NCI-H748 (cell line): Measurements from ENCODE around the gene PTGR2.
"Not testable (repeated sequence)": the region's sequence is repeated elsewhere in the genome, so short reads cannot be mapped to it uniquely, and the experiment has no call there.

Source experiments
- DNase-seq: peaks from one replicate; lab custom pipeline; 2025; ENCODE audit not compliant: unreplicated experiment; lab: John Stamatoyannopoulos, UW

Gene PTGR2

DNA sequence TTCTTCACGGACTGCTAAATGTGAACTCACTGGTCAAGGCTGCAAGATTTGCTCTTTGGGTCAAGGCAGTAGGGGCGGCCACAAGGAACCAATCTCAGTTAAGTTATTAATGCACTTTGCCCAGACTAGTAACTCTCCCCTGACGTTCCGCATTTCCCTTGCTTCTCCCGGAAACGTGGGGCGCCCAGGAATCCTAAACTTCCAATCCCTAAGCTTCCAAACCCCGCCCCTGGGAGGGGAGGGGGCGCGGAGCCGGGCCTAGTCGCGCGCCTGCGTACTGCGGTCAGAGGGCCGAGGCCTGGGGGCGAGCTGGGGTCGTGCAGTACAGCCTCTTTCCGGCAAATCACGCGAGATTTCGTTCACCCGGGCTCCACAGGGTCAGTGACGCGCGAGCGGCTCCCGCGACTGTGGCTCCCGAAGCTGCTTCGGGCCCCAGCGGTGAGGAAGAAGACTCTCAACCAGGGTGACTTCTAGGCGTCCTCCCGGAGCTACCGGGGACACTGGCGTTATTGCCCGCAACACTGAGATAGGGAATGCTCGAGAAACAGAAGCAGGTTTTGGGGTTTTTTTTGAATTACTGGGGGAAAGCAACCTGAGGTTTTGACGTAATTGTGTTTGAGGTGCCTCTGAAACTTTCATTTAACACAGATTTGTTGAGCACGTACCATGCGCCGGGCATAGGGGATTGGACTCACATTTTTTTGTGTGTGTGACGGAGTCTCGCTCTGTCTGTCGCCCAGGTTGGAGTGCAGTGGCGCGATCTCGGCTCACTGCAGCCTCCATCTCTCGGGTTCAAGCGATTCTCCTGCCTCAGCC is at the start of gene PTGR2:
Gene PTGR2, plus strand, starts transcription at position 265 of the 816 bp plus-strand sequence. CDS start 7,032 bp downstream, outside the sequence.
- DNase-seq: peak; percentile 95

DNA sequence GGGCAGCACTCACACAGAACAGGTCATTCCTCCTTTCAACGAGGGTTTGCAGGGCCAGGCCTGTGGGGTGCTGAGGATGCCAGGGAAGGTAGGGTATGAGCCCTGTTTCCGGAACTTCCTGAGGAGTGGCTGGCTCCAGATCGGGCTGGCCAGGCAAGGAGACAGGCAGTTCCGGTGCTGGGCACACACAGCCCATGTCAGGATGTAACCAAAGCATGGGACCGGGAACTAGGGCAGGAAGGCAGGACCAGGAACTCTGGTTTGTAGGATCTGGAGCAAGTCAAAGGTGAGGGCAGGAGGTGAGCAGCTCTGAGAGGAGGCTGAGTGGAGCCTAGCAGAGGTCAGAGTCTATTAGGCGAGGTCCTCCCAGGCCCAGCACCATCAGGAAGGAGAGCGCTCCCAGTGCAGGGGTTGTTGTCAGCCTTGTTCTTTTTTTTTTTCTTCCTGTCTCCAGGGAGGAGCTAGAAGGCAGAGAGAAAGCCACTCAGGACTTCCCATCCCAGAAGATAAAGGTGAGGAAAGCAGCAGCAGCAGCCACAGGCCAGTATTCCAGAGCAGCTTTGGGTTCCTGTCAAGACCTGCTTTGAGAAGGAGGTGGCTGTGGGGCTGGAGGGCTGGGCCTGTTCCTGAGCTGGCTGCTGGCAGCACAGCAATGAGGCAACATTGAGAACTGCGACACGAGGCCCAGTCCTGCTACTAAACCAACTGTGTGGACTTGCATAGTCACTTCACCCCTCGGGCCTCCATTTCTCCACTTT is 49.0 kb upstream of the PTGR2 start:
- DNase-seq: no peak

DNA sequence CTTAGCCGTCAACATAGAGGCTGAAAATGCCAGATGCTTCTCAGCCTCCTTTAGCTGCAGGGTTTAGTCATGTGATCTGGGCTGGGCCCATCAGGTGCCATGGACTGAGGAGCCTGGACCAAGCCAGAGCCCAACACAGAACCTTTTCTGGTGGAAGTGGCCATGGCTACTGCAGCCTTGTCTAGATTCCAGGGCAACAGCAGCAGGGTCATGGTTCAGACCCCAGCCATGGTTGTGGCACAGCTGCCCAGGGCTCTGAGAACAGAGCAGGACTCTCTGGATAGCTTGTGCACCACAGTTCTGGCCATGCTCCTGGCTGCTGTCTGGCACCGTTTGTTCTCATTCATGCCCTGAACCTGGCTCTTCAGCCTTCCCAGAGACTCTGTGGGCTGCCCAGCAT is 47.0 kb upstream of the PTGR2 start:
- DNase-seq: no peak

DNA sequence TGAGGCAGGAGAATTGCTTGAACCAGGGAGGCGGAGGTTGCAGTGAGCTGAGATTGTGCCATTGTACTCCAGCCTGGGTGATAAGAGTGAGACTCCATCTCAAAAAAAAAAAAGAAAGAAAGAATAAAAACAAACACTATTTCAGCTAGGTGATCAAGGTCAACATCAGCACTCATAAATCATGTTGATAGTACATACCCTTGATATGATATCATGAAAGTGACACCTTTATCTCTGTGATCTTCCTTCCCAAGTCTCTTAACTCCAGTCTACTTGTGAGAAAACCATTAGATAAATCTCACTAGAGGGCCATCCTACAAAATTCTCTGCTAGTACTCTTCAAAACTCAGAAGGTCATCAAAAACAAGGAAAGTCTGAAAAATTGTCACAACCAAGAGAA is 44.2 kb upstream of the PTGR2 start:
- DNase-seq: no peak

DNA sequence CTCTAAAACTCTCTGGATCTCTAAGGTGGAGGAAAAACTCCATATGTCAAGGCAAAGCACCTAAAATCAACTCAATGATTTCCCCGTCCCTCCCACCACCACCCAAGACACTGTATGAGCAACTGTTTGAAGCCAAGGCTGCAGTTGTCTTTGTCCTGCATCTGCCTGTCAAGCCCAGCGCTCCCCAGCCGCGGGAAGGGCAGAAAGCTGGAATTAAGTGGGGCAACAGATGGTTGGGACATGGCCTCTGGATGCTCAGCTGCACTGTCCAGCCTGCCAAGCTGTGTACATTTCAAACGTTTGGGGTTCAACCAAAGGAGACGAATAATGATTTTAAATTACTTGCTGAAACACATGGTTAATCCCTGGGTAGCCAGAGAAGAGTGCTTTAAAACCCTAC is 42.2 kb upstream of the PTGR2 start:
- no peak for DNase-seq

DNA sequence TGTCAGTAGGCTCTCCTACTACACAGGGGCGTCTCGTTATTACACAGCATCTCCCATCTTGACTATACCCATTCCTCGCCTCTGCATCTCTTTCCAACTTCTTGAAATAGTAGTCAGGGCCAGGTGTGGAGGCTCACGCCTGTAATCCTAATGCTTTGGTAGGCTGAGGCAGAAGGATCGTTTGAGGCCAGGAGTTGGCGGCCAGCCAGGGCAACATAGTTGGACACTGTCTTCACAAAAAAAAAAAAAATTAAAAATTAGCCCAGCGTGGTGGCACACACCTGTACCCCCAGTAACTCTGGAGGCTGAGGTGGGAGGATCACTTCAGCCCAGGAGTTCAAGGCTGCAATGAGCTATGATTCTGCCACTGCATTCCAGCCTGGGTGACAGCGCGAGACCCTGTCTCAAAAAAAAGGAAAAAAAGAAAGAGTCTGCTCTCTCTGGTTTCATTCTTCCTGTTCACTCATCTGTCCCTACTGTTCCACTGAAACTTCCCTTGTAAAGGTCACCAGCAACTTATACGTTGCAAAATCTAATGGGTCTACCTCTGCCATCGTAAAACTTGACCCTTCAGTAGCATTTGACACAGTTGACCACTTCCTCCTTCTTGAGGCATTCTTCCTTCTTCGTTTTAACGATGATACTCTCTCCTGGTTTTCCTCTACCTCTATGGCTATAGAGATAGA is 41.0 kb upstream of the PTGR2 start:
- no peak for DNase-seq

DNA sequence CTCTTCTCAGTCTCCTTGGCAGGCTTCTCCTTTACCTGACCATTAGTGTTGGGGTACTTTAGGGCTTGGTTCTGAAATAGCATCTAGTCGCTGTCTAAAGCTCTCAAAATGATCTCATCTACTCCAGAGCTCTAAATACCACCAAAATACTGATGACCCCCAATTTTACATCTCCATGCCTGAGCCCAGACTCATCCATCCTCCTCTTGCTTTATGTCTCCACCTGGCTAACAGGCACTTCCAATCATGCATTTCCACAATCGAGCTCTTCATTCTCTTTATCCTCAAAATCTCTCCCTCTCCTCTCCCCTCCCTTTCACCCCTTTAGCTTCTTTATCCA is 40.5 kb upstream of the PTGR2 start:
- no peak for DNase-seq

DNA sequence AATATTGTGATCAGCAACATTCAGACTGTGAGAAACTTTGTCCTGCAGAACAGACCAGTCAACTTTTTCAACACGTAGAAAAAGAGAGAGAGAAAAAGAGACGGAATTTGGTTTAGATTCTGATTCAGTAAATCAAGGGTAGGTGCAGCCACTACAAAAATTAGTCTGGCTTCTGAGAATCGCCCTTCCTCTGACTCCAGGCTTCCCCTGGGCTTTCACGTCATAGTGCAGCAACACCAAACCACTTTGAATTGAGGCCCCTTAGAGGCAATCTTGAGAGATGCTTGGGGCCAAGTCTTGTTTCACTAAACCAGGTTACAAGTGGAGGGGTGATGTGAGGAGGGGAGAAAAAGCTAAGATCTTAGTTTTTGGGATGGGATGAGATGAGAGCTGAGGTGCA is 37.5 kb upstream of the PTGR2 start:
- DNase-seq: no peak

DNA sequence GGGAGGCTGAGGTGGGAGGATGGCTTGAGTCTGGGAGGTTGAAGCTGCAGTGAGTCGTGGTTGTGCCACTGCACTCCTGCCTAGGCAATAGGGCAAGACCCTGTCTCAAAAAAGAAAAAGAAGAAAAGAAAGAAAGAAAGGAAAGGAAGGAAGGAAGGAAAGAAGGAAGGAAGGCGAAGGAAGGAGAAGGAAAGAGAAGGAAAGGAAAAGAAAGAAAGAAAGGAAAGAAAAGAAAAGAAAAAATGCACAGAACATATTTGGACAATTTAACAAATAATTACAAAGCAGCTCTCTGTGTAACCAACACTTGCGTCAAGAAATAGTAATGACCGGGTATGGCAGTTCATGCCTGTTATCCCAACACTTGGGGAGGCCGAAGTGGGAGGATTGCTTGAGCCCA is 35.8 kb upstream of the PTGR2 start:
- no peak for DNase-seq

DNA sequence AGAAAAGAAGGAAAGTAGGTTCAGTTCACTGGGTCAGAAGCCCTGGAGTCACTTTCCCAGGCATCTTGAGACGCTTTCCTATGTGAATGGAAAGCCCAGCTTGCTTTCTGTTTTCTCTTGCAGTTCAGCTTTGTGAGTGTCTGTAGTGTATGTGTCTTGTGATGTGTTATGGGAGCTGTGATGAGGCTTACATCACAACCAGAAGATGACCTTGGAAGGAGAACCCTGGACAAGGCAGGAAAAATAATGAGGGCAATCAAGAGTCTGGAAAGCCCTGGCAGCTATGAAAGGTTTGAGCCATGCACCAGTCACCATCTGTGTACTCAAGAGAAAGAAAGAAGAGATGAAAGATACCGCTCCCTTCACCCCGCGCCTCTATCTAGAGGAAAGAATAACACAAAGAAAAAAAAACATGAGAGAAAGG is 35.2 kb upstream of the PTGR2 start:
- DNase-seq: no peak

DNA sequence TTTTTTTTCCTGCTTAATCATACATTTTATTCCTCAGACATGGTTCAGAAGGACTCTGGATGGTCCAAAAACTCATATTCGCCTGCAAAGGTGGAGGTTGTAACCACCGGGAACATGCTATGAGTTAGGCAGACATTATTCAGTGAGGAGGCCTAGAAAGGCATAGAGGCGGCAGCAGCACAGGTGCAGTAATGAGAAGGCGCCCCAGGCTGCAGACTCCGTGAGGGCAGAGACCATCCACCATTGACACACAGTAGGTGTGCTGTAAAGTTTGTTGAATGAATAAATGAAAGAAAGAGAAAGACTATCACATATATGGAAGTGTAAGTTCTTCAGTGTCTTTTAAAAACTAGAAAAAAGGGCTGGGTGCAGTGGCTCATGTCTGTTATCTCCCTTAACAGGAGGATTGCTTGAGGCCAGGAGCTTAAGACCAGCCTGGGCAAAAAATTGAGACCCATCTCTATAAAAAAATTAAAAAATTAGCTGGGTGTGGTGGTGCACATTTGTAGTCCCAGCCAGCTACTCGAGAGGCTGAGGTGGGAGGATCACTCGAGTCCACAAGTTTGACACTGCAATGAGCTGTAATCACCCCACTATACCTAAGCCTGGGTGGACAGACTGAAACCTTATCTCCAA is 34.5 kb upstream of the PTGR2 start:
- DNase-seq: no peak

DNA sequence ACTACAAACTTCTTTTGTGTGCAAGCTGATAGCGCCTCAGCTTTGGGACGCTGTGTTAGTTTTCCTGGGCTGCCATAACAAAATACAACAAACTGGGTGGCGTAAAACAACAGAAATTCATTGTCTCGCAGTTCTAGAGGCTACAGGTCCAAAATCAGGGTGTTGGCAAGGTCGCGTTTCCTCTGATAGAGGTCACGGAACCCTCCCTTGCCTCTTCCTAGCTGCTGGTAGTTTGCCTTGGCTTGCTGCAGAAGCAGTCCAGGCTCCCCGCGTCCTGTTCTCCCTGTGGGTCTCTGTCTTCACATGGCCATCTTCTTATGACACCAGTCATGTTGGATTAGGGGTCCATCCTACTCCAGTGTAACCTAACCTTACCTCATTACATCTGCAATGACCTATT is 32.8 kb upstream of the PTGR2 start:
- DNase-seq: no peak

DNA sequence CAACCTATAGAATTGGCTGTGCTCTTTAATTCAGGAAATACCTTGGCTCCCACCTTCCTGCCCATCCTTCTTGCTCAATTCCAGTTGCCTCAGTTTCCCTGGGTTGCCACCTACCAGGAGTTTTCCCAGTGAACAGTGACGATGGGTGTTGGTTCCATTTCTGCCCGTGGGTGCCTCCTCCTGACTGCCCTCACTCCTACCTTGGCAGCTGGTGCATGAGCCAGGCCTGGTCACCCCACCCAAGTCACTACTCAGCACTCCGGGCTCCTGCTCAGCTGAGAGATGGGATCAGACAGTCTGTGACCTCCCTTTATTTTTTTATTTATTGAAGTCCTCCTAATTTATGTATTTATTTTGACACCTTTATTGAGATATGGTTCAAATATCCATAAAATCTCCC is 31.0 kb upstream of the PTGR2 start:
- no peak for DNase-seq

DNA sequence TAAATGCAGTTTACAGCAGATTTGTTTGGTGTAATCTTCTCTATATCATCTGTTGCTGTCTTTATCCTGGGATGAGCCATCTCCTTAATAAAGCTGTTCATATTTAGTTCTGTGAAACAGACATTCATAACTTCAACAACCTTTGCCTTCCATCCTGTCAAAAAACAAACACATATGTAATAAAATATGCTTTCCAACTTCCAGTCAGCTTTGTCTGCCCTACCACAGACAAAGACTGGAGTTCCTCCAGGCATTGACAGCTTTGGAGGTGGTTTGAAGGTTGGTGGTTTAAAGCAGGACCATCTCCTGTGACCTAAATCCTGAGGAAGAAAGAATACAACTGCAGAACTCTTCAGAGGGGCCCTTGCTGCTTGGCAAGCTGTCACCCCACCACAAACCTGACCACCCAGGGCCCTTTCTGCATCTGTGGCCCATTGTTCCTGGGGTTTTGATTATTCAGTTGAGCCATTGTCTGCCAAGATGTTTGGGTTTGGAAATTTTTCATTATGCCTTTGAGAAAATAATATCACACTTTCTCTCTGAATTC is 28.2 kb upstream of the PTGR2 start:
- no peak for DNase-seq

DNA sequence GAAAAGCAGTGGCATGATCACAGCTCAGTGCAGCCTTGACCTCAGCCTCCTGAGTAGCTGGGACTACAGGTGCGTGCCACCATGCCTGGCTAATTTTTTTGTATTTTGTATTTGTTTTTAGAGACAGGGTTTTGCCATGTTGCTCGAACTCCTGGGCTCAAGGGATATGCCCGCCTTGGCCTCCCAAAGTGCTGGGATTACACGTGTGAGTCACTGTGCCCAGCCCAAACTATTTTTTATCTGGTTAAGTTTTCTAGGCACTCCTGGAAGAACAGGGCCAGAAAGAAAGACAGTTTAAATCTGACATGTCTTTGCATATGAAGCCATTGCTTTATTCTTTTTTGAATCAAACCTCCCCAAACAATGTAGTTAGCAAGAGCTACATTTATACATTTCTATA is 27.5 kb upstream of the PTGR2 start:
- DNase-seq: no peak

DNA sequence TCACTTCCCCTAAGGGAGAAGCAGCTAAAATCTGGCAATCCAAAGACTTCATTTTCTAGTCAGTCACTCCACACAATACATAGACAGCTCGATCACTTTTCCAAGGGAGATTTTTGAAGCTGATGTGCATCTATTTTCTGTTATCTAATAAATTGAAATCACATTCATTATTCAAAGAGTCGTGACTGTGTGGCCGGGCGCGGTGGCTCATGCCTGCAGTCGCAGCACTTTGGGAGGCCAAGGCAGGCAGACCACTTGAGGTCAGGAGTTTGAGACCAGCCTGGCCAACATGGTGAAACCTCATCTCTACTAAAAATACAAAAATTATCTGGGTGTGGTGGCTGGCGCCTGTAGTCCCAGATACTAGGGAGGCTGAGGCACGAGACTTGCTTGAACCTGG is 27.1 kb upstream of the PTGR2 start:
- no peak for DNase-seq

DNA sequence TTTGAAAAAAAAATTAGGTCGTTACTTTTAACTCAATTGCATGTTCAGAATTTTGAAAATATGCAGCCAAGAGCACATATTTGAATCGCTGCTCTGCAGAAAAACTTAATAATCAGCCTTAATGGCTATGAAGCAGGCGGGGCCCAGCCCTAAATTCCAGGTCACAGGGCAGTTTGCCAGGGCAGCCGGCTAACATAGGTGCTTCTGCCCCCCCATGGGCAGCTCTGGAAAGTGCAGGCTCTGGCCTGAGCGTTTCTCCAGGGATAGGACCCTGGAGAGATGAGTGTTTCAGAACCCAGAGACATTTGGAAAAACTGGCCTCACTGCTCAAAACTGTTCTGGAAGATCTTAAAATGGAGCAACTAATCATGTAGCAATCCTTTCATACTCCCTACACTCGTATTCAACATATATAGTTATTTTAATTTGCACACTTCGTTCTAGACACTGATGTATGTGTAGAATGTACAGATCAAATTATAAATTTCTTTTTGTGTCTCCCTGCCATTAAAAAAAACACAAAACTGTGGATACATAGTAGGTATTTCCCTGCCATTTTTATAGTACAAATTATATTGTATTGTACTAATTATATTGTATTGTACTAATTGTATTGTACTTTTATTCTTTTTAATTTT is 26.0 kb upstream of the PTGR2 start:
- peak; percentile 76 for DNase-seq

DNA sequence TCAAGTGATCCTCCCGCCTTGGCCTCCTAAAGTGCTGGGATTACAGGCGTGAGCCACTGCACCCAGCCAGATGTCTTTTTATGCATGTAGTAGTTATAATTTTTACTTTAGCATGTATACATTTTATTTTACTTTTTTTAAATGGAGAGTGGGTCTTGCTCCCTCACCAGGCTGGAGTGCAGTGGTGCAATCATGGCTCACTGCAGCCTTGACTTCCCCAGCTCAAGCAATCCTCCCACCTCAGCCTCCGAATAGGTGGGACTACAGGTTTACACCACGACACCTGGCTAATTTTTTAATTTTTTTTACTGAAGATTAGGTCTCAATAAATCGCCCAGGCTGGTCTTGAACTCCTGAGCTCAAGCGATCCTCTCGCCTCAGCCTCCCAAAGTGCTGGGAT is 24.4 kb upstream of the PTGR2 start:
- DNase-seq: not testable (repeated sequence)

DNA sequence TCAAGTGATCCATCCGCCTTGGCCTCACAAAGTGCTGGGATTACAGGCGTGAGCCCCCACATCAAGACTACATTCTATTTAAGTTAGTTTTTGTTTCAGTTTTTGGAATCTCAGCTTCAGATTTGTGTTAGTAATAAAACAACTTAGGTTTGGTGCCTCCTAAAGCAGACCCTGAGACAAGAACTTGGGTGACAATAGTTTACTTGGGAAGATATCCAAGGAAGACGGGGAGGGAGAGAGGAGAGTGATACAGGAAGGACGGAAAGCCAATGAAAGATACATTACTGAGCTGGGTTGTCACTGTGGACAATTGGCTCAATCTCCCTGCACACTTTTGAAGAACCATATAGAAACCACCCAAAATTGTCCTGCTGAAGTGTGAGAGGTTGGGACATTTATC is 22.6 kb upstream of the PTGR2 start:
- no peak for DNase-seq

DNA sequence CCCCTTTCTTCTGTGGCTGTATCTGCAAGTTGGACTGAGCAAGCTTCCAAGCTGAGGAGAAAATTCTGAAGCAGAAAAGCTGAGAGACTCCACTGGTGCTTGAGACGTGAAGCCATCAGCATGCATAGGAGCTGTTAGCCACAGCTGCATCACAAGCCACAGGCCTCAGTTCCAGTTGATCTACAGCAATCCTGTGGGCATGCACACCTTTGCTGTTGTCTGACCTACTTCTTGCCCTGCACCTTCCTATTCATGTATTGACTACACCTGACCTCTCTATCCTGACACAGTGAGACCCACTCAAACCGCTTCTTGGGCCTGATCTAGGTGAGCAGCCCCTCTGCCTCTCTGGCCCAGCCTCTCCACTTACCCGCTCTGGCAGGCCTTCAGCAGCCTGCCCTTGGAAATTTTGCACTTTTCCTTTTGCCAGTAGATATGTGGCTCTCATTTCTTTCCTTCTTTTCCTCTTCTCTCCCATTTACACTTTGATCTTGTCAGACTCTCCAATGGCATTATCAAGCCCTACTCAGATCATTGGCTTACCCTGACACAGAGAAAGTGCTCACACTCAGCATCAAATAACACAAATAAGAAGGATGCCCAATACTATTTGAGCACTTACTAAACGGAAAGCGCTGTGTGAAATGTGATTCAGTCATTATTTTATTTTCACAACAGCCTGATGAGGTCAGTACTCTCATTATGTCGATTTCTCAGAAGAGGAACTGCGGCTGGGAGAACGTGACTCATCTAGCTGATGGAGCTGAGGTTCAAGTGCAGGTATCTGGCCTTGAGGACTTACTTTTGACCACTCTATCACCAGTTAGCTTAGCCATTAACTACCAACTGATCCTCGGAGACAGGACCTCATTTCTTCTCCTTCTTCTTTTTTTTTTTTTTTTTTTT is 21.9 kb upstream of the PTGR2 start:
- no peak for DNase-seq
